Measurements from ENCODE around the gene SYT3.

SYT3 gene

DNA sequence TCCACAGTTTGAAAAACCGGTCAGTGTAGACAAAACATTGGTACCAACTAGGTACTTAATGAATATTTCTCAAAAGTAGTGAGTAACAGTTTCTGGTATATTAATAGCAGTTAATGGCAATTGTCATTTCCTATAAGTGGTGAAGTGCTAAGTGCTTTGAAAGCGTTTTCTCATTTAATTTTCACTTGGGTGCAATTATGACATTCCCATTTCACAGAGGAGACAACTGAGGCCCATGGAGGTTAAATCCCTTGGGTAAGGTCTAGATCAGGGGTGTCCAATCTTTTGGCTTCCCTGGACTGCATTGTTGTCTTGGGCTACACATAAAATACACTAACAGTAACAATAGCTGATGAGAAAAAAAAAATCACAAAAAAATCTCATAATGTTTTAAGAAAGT, 687 bp upstream of the SYT3 start:
- DNase-seq (ENCODE audit: low read depth) = no peak
- no peak overlapping the region for H3K4me3 ChIP-seq (ENCODE audit: low read depth, low read length)
- in situ Hi-C loops (cut with HindIII; ENCODE audit: low sequenced_read_pairs) = no loop called here
- TF ChIP-seq, protein P1, sequence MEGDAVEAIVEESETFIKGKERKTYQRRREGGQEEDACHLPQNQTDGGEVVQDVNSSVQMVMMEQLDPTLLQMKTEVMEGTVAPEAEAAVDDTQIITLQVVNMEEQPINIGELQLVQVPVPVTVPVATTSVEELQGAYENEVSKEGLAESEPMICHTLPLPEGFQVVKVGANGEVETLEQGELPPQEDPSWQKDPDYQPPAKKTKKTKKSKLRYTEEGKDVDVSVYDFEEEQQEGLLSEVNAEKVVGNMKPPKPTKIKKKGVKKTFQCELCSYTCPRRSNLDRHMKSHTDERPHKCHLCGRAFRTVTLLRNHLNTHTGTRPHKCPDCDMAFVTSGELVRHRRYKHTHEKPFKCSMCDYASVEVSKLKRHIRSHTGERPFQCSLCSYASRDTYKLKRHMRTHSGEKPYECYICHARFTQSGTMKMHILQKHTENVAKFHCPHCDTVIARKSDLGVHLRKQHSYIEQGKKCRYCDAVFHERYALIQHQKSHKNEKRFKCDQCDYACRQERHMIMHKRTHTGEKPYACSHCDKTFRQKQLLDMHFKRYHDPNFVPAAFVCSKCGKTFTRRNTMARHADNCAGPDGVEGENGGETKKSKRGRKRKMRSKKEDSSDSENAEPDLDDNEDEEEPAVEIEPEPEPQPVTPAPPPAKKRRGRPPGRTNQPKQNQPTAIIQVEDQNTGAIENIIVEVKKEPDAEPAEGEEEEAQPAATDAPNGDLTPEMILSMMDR (IDR thresholded peaks at IDR 0.05; ENCODE audit: low read depth, low read length, missing control alignments) = no peak

DNA sequence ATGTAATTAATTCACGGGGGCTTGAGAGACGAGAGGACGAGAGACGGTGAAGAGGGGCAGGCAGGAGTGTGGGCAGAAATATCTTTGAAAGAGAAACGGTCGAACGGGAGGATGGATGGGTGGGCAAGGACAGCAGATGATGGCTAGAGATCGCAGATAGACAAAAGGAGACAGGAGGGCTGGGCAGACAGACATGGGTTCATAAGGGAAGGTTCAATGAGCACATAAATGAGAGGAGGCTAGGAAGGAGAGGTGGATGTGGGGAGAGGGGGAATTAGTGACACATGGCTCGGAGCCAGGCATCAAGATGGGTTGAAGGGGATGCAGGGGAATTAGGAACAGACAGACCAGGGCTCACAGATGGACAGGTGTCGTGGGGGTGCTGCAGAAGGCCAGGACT, 1.1 kb downstream of the SYT3 start:
- DNase-seq (ENCODE audit: low read depth) = no peak
- H3K4me3 ChIP-seq (ENCODE audit: low read depth, low read length) = no peak overlapping the region
- in situ Hi-C loops (cut with HindIII; ENCODE audit: low sequenced_read_pairs) = no loop called here
- TF ChIP-seq, protein P1 (IDR thresholded peaks at IDR 0.05; ENCODE audit: low read depth, low read length, missing control alignments) = no peak

DNA sequence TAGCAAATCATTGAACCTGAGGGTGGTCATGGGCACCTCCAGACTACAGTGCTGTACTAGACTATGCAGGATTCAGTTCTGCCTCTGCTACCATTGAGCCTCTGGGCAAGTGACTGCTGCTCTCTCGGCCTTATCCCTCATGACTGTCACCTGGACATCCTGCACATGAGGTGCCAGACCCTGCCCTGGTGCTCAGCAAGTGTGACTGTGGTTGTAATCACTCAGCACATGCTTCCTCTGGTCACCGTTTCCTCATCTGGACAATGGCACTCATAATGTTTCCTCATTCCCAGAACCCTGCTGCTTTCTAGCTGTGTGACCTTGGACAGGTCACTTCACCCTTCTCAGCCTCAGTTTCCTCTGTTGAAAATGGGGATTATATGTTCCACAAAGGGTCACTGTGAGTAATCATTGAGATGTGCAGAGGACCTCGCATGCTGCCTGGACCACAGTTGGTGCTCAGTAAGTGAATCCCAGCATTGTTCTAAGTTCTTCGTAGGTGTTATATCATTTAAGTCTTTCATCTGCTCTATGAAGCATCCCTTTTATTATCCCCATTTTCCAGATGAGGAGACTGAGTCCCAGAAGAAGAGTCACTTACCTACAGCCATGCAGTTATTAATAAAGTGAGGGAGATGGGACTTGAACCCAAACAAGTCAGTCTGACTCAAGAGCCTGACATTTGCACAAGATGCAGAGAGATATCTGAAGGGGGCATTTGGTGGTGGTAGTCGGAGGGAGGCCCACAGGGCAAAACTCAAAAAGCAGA, 3.2 kb downstream of the SYT3 start:
- DNase-seq (ENCODE audit: low read depth) = no peak
- H3K4me3 ChIP-seq (ENCODE audit: low read depth, low read length) = no peak overlapping the region
- TF ChIP-seq, protein P1 (IDR thresholded peaks at IDR 0.05; ENCODE audit: low read depth, low read length, missing control alignments) = no peak
- in situ Hi-C loops (cut with HindIII; ENCODE audit: low sequenced_read_pairs) = no loop called here

DNA sequence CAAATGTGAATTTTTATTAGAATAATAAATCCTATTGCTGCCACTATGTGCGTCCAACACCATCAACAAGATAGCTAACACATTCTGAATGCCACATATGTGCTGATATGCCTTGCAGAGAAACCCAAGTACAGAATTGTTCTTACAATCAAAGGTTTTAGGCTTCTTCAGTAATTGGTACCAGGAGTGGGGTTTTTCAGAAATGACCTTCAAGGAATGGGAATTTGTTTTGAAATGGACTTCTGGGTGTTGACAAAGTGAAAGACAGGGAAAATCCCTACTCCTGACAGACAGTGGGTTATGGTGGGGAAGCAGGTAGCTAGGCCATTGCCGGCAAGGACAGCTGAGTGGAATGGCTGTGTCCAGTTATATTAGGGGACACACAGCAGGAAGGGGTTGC, 5.7 kb downstream of the SYT3 start:
- H3K4me3 ChIP-seq (ENCODE audit: low read depth, low read length) = no peak overlapping the region
- TF ChIP-seq, protein P1 (IDR thresholded peaks at IDR 0.05; ENCODE audit: low read depth, low read length, missing control alignments) = no peak
- in situ Hi-C loops (cut with HindIII; ENCODE audit: low sequenced_read_pairs) = no loop called here
- no peak for DNase-seq (ENCODE audit: low read depth)

DNA sequence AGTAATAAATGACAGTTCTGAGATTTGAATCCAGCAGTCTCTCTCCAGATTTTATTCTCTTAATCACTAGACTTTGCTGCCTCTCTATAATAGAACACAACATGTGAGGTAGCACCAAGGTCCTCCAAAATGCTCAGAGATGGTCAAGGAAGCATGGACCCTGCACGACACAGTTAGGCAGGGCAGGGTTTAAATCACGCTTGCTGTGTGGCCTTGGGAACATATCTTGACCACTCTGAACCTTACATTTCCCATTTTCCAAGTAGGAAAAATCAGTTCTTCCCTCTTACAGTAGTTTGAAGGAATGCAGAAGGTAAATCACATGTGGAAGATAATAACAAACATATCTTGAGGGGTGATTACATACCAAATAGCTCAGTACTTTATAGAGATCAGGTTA, 6.3 kb downstream of the SYT3 start:
- in situ Hi-C loops (cut with HindIII; ENCODE audit: low sequenced_read_pairs) = no loop called here
- no peak for DNase-seq (ENCODE audit: low read depth)
- TF ChIP-seq, protein P1 (IDR thresholded peaks at IDR 0.05; ENCODE audit: low read depth, low read length, missing control alignments) = no peak
- no peak overlapping the region for H3K4me3 ChIP-seq (ENCODE audit: low read depth, low read length)

DNA sequence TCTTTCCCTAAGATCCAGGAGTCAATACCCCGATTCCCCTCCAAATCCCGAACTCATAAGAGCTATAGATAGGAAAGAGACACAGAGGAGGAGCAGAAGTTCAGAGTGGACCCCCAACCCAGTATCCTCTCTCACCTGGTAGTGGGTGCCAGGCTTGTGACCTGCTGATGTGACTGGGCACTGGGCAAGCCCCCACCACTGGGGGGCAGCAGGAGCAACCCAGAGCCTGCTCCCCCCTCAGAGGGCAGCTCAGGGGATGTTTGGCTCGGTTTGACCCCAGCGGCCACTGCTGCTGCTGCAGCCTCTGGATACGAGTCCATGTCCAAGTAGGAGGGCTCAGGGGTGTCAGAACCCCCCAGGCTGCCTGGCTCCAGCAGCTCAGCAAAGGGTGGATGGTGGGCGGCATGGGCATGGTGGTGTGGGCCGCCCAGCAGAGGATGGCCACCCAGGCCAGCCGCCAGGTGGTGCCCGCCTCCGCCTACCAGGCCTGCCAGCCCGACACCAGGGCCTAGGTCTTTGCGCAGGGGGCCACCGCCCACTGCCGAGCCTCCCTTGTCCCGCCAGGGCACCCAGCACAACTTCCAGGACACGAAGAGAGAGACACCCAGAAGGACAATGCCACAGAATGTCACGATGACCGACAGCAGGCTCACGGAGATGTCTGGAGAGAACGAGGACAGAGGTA, 7.4 kb downstream of the SYT3 start:
- in situ Hi-C loops (cut with HindIII; ENCODE audit: low sequenced_read_pairs) = no loop called here
- TF ChIP-seq, protein P1 (IDR thresholded peaks at IDR 0.05; ENCODE audit: low read depth, low read length, missing control alignments) = no peak
- H3K4me3 ChIP-seq (ENCODE audit: low read depth, low read length) = no peak overlapping the region
- no peak for DNase-seq (ENCODE audit: low read depth)
